ENCODE results near the gene GNA14.
"Not testable (repeated sequence)": the region's sequence is repeated elsewhere in the genome, so short reads cannot be mapped to it uniquely, and the experiment has no call there.

Gene GNA14

DNA sequence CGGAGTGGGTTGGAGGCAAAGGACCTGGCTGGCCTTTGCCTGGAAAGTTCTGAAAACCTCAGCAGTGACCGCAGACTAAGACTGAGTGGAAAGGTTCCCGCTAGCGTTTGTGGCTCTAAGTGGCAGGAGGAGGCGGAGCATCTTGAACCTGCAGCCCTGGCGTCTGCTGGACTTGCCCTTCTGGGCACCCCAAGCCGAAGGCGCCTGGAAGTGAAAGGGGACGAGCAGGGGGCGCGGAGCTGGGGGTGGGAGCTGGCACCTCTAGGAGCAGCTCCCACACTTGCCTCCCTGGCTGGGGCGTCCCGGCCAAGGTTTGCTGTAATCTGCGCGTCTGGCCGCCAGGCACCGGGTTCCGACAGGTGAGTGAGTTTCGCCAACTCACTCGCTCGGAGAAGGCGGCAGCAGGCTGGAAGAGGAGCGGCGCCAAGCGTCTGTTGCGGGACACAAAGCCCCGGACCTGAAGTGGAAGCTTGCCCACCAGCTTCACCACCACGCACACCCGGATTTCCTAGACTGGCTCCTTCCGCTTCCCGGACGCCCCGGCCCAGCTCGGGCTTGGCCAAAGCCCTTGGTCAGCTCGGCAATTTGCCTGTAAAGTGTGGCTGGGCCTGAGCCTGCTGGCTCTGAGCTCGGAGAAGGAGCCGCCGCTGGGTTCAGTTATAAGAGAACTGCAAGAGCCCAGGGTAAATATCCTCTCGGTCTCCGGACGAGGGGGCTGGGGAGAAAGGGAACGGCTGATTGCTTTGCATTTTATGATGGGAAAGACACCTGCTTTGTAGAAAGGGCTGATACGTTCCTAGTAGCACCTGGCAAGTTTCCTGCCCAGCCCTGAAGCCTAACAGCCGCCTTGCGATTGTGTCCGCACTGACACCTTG, at the start of gene GNA14:
GNA14 (minus strand) TSS at position 89 of the 875 bp plus-strand sequence. CDS start 529 bp downstream, outside the sequence.
- no peak for DNase-seq

GRCh38 chr9:77697238-77697984, 49.3 kb upstream of the GNA14 start:
- DNase-seq: no peak

GRCh38 chr9:77690723-77691122, 42.6 kb upstream of the GNA14 start:
- not testable (repeated sequence) for DNase-seq

- DNase-seq: not testable (repeated sequence)
Observed at GRCh38 chr9:77690119-77690518, 42.0 kb upstream of the GNA14 start.

DNA sequence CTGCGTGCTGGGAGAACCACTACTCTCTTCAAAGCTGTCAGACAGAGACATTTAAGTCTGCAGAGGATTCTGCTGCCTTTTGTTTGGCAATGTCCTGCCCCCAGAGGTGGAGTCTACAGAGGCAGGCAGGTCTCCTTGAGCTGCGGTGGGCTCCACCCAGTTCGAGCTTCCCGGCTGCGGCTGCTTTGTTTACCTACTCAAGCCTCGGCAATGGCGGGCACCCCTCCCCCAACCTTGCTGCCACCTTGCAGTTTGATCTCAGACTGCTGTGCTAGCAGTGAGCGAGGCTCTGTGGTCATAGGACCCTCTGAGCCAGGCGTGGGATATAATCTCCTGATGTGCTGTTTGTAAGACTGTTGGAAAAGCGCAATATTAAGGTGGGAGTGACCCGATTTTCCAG, 39.6 kb upstream of the GNA14 start:
- DNase-seq: not testable (repeated sequence)

DNA sequence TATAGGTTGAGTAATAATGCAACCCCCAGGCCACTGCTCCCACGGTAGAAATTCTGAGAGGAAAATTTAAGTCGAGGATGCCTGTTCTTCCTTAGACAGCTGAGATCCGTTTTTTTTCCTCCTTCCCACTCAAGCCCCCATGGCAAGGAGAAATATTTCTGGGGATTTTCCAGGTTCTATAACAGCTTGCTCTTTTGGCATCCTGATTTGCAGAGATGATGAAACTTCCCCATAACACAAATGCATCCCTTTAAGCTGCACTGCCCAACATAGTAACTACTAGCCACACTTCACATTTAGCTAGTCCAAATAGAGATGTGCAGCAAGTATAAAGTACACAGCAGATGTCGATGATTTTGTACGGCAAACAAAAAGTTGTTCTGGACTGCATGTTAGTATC, 32.5 kb upstream of the GNA14 start:
- DNase-seq: no peak

DNA sequence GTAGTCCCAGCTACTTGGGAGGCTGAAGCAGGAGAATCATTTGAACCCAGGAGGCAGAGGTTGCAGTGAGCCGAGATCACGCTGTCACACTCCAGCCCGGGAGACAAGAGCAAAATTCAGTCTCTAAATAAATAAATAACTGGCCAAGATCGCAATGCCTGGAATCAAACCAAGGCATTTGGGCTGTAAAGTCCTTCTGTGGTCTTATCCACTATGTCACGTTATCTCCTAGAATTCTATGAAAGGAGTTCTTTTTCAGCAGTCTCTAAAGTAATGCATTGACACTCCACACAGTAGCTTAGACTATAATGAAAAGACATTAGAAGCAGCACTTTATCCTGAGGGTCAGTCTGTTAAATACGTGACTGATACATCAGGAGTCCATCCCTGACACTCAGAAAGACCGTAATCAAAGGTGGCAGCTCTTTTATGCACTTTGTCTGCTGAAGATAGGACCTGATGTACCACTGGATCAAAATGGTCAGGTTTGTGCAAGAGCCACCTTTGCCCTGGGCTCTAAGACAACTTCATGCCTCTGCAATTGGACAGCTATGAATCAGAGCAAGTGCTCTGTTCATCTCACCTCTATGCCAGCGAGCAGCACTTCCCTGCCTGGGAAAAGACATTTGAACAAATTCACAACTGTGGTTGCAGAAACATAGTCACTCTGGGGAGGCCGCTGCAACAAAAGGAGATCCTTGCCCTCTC, 31.7 kb upstream of the GNA14 start:
- DNase-seq: no peak

DNA sequence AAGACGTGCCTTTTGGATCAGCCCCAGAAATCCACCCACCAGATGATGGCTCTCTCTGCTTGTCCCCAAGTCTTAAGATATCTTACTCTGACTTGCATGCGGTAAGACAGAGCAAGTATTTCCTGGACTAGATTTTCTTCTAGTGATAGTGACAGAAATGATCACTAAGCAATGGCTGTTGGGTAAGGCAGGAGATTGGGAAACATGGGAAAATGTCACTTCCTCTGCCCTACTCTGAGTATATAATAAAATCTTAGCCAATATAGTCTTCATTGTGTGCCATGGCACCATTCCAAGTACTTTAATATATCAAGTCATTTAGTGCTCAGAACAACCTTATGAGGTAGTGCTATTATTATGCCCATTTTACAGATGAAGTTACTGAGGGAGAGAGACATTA, 31.0 kb upstream of the GNA14 start:
- DNase-seq: no peak

DNA sequence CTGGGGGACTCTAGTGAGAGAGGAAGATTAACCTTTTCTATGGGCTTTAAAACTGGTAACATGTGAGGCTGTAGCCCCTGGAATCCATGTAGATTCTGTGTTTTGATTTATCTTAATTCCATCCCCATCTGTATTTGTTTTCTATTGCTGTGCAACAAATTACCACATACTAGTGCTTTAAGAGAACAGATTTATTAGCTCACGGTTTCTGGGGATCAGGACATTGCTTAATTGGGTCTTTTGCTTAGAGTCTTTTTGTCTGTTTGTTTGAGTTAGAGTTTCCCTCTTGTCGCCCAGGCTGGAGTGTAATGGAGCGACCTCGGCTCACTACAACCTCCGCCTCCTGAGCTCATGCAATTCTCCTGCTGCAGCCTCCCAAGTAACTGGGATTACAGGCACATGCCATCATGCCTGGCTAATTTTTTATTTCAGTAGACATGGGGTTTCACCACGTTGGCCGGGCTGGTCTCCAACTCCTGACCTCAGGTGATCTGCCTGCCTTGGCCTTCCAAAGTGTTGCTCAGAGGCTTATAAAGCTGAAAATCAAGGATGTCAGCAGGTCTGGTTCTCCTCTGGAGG, 29.9 kb upstream of the GNA14 start:
- no peak for DNase-seq

DNA sequence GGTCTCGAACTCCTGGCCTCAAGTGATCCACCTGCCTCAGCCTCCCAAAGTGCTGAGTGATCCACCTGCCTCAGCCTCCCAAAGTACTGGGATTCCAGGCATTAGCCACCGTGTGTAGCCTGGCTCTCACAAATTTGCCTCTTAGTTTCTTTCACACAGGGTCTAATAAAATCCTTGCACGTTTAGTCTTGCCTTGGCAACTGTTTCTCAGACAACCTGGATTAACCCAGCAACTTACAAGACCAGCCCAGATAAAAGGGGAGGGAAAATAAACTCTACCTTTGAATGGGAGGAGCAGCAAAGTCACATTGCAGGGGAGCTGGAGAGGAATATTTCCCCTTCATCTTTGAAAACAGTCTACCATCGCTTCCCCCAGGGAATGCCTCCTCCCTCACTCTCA, 29.3 kb upstream of the GNA14 start:
- DNase-seq: no peak

GRCh38 chr9:77673941-77674791, 26.0 kb upstream of the GNA14 start:
- no peak for DNase-seq

DNA sequence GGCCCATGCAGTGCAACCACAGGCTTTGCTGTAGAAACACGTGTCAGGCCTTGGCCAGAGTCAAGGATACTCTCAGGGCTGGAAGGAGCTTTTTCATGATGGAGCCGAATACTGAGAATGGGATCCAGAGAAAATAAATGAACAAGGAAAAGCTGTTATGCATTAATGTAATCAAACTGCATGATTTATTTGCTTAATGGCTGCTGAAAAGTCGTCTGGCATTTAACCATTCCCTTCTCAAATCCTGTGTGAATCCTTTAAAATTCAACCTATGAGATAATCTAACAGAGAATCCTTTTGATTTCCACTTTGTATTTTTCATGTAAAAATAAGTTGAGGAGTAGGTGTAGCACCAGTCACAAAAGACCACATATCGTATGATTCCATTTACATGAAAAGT, 24.1 kb upstream of the GNA14 start:
- no peak for DNase-seq

DNA sequence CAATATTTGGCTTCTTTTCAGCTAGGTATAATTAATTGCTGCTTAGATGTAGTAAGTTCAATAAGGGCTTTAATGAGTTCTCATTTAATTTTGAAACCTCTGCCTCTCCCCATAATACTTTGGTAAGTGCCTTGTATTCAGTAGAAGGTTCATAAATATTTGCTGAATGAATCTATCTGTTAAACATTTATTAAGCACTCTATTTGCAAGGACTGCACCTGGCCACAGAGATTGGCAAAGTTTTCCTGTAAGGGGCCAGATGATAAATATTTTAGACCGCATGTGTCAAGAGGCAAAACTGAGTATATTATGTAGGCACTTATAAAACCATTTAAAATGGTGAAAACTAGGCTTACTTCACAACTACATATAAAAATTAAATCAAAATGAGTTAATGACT, 19.0 kb upstream of the GNA14 start:
- no peak for DNase-seq

DNA sequence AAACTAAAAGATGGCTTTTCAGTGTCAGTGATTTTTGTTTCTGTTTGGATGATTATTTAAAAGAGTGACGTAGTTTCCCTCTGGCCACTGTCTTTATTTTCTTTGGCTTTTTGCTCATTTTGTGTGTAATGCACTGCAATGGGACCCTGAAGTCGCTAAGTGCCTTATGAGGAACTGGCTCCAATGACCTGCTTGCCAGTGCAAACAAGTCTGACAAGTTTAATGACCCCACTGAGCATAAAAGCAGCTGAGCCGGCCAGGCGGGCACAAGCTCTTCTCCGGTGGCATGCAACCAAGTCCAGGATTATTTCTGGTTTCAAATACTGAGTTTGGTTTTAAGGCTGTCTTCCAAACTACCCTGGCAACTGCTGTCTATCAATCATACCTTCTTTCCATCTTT, 15.6 kb upstream of the GNA14 start:
- DNase-seq: peak; percentile 7 to 21

DNA sequence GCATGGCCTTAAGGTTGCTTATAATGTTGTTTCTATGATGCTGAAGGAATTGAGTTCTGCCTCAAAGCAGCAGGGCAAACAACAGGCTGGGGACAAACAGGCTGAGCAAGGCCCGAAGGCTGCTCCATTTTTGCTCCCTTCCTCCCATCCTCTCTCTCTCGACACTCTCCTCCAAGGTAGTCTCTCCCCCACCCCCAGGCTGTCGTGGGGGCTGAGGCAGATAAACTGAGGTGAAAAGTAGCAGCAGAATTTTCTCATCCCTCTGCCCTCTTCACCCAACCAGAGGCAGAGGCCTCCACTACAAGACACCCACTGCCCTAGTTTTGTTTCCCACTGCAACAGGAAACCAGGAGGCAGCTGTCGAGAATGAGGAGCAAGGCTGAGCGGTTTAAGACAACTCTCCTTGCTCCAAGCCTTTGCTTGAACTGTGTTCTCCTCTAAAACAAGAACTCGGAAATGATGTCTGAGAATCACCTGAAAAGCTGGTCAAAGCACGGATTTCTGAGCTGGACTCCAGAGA, 13.5 kb upstream of the GNA14 start:
- no peak for DNase-seq

DNA sequence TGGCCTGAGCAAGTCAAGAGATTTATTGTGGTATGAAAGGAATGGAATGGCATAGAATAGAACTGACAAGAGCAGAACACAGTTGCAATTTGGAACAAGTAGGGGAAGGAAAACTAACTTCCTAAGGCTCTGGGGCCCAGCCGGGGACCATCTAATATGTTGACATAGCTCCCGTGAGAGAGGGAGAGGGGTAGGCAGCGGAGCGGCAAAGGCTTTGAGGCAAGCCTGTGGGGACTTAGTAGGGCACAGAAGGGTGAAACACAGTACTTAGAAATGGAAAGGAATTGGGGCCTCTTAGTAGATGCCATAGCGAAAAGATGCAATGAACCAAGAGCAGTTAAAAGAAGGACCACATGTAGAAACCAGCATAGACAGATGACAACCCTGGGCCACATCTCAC, 11.8 kb upstream of the GNA14 start:
- DNase-seq: no peak

GRCh38 chr9:77651203-77651602, 3.1 kb upstream of the GNA14 start:
- no peak for DNase-seq

GRCh38 chr9:77649109-77649812, 1.1 kb upstream of the GNA14 start:
- DNase-seq: no peak

GRCh38 chr9:77647267-77648233, 572 bp downstream of the GNA14 start:
- no peak for DNase-seq

GRCh38 chr9:77643871-77644270, 4.3 kb downstream of the GNA14 start:
- no peak for DNase-seq
